A673 (cell line): ENCODE results near the gene RAD9B. TPM values are rescaled to one million over a fixed set of nuclear protein-coding genes. Genes with fewer than 3 reads are reported as not detected.

Experiments
- BruUV-seq: library from RNA; stranded (reverse); fragments of 400-500 nt; replicated peaks from 2 replicates; lab custom pipeline; 2021; lab: Mats Ljungman, UMichigan
- CTCF ChIA-PET: fragments of 300-600 bp; sonication (Branson Sonifier 250); formaldehyde crosslinking; loops from one replicate; lab custom pipeline; 2022; ENCODE audit warnings: antibody characterized with exemption; lab: Charles Lee
- POLR2A ChIA-PET: fragments of 300-600 bp; sonication (Branson Sonifier 250); formaldehyde crosslinking; loops from one replicate; lab custom pipeline; 2022; ENCODE audit warnings: antibody characterized with exemption; ENCODE audit not compliant: low non-redundant PET; lab: Charles Lee
- DNase-seq: peaks from one replicate; pipeline ENCODE4 v3.0.0-alpha.2; 2015; ENCODE audit warnings: low spot score
- H3K27ac ChIP-seq: fragments of 200-600 bp; sonication (generic); 2 replicates; pipeline ENCODE4 v1.5.1; 2016; ENCODE audit warnings: mixed run types, low read depth, mild to moderate bottlenecking, mixed read lengths, antibody characterized with exemption, low read length; ENCODE audit not compliant: poor library complexity, severe bottlenecking
- H3K27me3 ChIP-seq: fragments of 200-600 bp; sonication (generic); replicated peaks from 2 replicates; pipeline ENCODE4 v1.6.1; 2017; ENCODE audit warnings: mixed run types, low read depth, mild to moderate bottlenecking, mixed read lengths, antibody characterized with exemption, low read length; ENCODE audit not compliant: insufficient read depth, poor library complexity
- H3K36me3 ChIP-seq: fragments of 200-600 bp; sonication (generic); 2 replicates; pipeline ENCODE4 v1.6.1; 2016; ENCODE audit warnings: mixed run types, mild to moderate bottlenecking, mixed read lengths, antibody characterized with exemption, low read length; ENCODE audit not compliant: insufficient read depth, poor library complexity, severe bottlenecking
- H3K4me1 ChIP-seq: fragments of 200-600 bp; sonication (generic); 2 replicates; pipeline ENCODE4 v1.6.1; 2017; ENCODE audit warnings: mixed run types, mild to moderate bottlenecking, mixed read lengths, antibody characterized with exemption, low read length; ENCODE audit not compliant: insufficient read depth, poor library complexity, severe bottlenecking
- H3K4me3 ChIP-seq: fragments of 200-600 bp; sonication (generic); 2 replicates; pipeline ENCODE4 v1.5.1; 2016; ENCODE audit warnings: low read depth, mixed run types, mild to moderate bottlenecking, mixed read lengths, low read length; ENCODE audit not compliant: poor library complexity, severe bottlenecking
- H3K9me3 ChIP-seq: fragments of 200-600 bp; sonication (generic); 2 replicates; pipeline ENCODE4 v1.6.1; 2016; ENCODE audit warnings: mixed run types, low read depth, mild to moderate bottlenecking, mixed read lengths, antibody characterized with exemption, low read length; ENCODE audit not compliant: poor library complexity, severe bottlenecking
- EZH2 ChIP-seq: fragments of 200-600 bp; sonication (generic); IDR thresholded peaks from 2 replicates; pipeline ENCODE4 v1.6.1; 2017; ENCODE audit warnings: borderline replicate concordance, low read depth, mild to moderate bottlenecking, mixed read lengths, antibody characterized with exemption, low read length; ENCODE audit not compliant: poor library complexity, severe bottlenecking
- intact Hi-C: fragments of 100-400 bp; cut with micrococcal nuclease; formaldehyde crosslinking; loops from one replicate; pipeline ENCODE4 v1.10.0; 2022; ENCODE audit not compliant: unreplicated experiment
- total RNA-seq: library from RNA; stranded (reverse); gene quantifications from 2 replicates; pipeline ENCODE4 v1.2.3, GENCODE V29; 2021
- TF ChIP-seq, protein P1 (sequence below): fragments of 300-800, 200-600 bp; sonication (generic); conservative IDR thresholded peaks from 2 replicates; pipeline ENCODE4 v1.5.1; 2017; ENCODE audit warnings: low read depth, mild to moderate bottlenecking, antibody characterized with exemption, low read length, moderate library complexity, mixed read lengths

The RAD9B gene
- total RNA-seq, 1 experiment from 2014 or later: 0.28 TPM

DNA sequence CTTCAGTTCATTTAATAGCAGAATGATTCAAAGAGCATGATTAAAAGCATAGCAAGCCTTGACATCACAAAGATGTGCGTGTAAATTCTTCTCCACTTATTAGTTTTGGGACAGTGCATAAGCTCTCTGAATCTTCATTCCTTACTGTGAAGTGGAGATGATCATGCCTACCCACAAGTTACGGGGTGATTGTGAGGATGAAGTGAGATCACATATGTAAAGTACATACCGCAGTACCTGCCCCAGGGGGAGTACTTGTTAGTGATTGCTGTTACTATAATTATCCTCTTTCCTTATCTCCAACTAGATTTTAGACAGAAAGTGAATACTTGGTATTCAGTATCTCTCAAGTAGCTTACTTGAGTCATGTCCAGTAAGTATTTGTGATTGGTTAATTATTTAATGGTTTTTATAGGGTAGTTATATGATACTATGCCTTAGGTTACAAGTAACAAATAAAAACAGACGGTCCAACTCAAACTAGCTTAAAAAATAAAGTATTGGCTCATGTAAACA, 6.0 kb downstream of the RAD9B start:
- intact Hi-C loops: no loop called here
- DNase-seq: no peak
- Histone ChIP-seq H3K27ac (no peak overlapping the region), H3K9me3 (no peaks in the 10 kb centered on the region), H3K4me1 (peaks cover 7% of the 10 kb centered on the region), H3K27me3 (no peaks in the 10 kb centered on the region), H3K36me3 (no peaks in the 10 kb centered on the region), H3K4me3 (no peak overlapping the region)
- ChIA-PET POLR2A (no interaction called here), CTCF (no interaction called here)
- BruUV-seq: no TSS peak
- TF ChIP-seq EZH2: no peak
- TF ChIP-seq, protein P1, sequence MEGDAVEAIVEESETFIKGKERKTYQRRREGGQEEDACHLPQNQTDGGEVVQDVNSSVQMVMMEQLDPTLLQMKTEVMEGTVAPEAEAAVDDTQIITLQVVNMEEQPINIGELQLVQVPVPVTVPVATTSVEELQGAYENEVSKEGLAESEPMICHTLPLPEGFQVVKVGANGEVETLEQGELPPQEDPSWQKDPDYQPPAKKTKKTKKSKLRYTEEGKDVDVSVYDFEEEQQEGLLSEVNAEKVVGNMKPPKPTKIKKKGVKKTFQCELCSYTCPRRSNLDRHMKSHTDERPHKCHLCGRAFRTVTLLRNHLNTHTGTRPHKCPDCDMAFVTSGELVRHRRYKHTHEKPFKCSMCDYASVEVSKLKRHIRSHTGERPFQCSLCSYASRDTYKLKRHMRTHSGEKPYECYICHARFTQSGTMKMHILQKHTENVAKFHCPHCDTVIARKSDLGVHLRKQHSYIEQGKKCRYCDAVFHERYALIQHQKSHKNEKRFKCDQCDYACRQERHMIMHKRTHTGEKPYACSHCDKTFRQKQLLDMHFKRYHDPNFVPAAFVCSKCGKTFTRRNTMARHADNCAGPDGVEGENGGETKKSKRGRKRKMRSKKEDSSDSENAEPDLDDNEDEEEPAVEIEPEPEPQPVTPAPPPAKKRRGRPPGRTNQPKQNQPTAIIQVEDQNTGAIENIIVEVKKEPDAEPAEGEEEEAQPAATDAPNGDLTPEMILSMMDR: no peak

GRCh38 chr12:110513842-110514241, 11.7 kb downstream of the RAD9B start:
- Histone ChIP-seq H3K4me3 (no peak overlapping the region), H3K36me3 (no peaks in the 10 kb centered on the region), H3K27ac (no peak overlapping the region), H3K27me3 (no peaks in the 10 kb centered on the region), H3K4me1 (peaks cover 19% of the 10 kb centered on the region), H3K9me3 (no peaks in the 10 kb centered on the region)
- BruUV-seq: no TSS peak
- peak; percentile 58 for DNase-seq
- ChIA-PET CTCF (no interaction called here), POLR2A (no interaction called here)
- intact Hi-C loops: no loop called here
- no peak for TF ChIP-seq EZH2
- TF ChIP-seq, protein P1: no peak

GRCh38 chr12:110514363-110514762, 12.2 kb downstream of the RAD9B start:
- Histone ChIP-seq H3K27ac (no peak overlapping the region), H3K36me3 (no peaks in the 10 kb centered on the region), H3K9me3 (no peaks in the 10 kb centered on the region), H3K4me3 (no peak overlapping the region), H3K27me3 (no peaks in the 10 kb centered on the region), H3K4me1 (peaks cover 19% of the 10 kb centered on the region)
- no peak for DNase-seq
- intact Hi-C loops: no loop called here
- CTCF ChIA-PET: no interaction called here
- POLR2A ChIA-PET: no interaction called here
- TF ChIP-seq EZH2: no peak
- TF ChIP-seq, protein P1: no peak
- BruUV-seq: no TSS peak
